Measurements from ENCODE around the gene TUBB4B.

The TUBB4B gene

DNA sequence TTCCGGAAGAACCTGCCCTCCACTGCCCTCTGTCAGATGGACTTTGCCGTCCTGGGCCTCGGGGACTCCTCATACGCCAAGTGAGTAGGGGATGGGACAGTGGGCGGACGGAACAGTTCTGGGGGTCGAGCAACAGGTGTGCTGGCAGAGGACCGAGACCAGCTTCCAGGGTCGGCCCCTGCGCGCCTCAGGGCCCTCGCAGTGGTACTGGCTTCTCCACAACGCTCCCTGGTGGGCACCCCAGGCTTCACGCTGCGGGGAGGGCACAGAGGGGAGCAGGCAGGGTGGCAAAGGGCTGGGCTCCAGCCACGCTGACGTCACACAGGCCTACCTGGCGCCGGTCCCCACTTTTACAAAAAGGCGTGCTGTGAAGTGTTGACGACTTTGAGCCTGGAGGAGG lies 28.6 kb upstream of the TUBB4B start:
- DNase-seq (ENCODE audit: low spot score) = no peak

GRCh38 chr9:137213160-137214060 lies 27.7 kb upstream of the TUBB4B start:
- no peak for DNase-seq (ENCODE audit: low spot score)

DNA sequence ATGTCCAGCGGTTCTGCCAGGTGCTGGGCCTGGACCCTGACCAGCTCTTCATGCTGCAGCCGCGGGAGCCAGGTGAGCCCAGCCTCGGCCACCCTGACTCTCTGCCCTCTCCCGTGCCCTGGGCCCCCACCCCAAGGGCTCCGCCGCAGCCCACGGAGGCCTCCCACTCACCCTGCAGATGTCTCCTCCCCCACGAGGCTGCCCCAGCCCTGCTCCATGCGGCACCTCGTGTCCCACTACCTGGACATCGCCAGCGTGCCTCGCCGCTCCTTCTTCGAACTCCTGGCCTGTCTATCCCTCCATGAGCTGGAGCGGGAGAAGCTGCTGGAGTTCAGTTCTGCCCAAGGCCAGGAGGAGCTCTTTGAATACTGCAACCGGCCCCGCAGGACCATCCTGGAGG lies 26.5 kb upstream of the TUBB4B start:
- no peak for DNase-seq (ENCODE audit: low spot score)

- no peak for DNase-seq (ENCODE audit: low spot score)
Measured at GRCh38 chr9:137215196-137215986, 25.7 kb upstream of the TUBB4B start.

- DNase-seq (ENCODE audit: low spot score) = no peak
Measured at GRCh38 chr9:137216188-137216965, 24.7 kb upstream of the TUBB4B start.

DNA sequence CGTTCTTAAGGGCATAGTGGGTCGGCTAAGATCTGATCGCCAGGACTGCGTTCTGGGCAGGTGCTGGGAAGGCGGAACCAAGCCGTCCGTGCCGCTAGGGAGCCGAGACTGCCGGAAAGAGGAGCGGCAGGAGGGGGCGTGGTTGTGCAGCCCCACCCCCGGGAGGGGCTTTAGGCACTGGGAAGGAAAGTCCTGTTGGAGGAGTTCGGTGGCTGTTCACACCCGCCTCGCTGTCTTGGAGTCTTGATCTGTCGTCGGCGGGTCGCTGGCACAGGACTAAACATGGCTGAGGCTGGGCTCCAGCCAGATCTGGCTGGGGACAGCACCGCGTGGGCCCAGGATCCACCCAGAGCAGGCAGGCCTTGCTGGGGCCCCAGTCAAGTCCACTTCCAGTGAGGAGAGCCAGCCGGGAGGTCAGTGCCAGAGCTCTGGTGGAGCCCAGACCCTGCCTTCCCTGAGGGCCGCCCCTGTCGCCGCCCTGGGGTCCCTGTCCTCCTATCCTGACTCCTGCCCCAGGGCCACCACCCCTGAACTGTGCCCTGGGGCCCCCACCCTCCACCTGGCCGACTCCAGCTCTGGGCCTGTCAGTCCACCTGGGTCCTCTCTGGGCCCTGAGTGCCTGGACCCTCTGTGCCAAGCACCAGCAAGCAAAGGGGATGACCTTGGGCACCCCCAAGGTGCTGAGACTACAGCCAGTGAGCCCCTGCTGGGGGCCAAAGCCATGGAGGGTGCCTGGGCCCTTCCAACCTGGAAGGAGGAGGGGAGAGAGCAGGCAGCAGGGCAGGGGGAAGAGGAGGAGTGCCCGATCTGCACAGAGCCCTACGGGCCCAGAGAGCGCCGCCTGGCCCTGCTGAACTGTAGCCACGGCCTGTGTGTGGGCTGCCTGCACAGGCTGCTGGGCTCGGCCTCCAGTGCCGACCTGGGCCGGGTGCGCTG lies 23.5 kb upstream of the TUBB4B start:
- DNase-seq (ENCODE audit: low spot score) = no peak

DNA sequence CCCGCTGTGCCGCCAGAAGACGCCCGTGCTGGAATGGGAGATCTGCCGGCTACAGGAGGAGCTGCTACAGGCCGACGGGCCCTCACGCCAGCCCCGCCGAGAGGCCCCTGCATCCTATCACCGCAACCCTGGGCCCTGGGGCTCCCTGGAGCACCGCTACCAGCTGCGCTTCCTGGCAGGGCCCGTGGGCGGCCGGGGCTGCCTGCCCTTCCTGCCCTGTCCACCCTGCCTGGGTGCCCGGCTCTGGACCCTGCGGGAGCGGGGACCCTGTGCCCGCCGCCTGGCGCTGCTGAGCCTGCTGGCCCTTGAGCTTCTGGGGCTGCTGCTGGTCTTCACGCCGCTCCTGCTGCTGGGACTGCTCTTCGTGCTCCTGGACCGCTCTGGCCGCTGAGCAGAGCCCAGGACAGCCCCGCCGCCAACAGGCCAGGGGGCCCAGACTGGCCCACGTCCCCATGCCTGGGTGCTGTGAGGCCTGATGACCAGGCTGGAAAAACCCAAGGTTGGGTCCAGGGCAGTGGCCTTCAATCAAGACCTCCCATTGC lies 22.8 kb upstream of the TUBB4B start:
- DNase-seq (ENCODE audit: low spot score) = no peak

DNA sequence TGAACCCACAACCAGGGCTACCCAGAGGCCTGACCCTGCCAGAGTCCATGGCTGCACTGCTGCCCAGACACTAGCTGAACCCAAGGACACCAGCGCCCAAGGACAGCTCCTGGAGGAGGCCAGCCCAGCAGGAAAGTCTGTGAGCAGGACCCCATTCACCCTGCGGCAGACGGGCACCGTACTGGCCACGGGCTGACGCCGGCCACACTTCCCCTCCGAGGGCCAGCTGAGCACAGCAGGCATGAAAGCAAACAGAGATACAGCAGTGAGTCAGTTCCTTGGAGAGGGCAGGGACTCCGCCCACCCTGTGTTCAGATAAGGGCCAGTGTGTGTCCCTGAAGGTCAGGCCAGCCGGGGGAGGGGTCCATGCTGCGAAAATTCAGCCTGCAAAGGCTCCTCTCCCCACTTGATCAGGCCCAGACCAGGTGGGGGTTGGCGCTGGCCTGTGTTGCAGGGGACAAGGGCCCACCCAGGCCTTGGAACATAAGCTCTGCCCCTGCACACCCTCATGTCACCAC lies 22.3 kb upstream of the TUBB4B start:
- DNase-seq (ENCODE audit: low spot score) = no peak

- no peak for DNase-seq (ENCODE audit: low spot score)
Measured at GRCh38 chr9:137219757-137220316, 21.2 kb upstream of the TUBB4B start.

DNA sequence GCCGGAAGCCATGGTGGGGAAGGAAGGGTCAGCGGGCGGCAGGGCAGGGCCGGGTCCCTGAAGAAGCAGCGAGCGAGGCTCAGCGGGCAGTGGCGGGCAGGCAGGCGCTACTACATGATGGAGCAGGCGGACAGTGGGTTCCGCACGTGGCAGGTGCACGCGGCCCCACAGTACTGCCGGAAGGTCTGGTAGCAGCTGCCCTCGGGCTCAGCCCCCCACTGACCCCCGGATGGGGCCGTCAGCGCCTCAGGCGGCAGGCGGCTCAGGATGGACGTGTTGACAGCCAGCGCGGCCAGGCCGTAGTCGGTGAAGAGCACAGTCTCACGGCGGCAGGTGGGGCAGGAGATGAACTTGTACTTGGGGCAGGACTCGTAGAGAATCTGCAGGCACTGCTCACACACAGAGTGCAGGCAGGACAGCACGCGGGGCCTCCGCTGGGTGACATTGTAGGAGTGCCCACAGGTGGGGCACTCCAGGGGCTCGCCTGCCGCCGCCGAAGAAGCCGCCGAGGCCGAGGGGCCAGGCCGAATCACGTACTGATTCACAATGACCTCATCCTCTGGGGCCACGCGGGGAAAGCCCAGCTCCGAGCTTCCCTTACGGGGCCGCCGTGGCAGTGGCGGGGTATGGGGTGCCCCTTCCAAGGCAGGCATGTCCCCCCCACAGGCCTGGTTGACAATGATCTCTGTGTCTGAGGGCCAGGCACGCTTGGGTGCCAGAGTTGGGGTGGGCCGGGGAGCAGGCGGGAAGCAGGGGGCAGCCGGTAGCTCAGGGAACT lies 20.6 kb upstream of the TUBB4B start:
- DNase-seq (ENCODE audit: low spot score) = no peak

DNA sequence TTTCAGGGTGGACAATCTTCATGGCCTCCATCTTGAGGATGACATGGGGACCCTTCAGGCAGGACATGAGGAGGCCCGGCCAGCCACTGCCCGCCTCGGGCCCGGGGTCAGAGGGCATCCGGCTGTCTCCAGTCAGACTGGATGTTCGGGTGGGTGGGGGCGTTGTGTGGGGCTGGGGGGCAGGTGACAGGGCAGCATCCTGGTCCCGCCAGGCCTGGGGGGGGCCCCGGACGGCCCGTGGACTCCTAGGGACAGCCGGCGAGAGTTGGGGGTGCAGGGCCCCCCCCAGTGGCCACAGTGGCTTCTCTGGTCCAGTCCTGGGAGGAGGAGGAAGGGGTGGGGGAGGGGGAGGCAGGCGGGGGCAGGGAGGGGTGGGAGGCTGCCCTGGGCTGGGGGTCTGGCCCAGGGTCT lies 20.0 kb upstream of the TUBB4B start:
- DNase-seq (ENCODE audit: low spot score) = no peak

DNA sequence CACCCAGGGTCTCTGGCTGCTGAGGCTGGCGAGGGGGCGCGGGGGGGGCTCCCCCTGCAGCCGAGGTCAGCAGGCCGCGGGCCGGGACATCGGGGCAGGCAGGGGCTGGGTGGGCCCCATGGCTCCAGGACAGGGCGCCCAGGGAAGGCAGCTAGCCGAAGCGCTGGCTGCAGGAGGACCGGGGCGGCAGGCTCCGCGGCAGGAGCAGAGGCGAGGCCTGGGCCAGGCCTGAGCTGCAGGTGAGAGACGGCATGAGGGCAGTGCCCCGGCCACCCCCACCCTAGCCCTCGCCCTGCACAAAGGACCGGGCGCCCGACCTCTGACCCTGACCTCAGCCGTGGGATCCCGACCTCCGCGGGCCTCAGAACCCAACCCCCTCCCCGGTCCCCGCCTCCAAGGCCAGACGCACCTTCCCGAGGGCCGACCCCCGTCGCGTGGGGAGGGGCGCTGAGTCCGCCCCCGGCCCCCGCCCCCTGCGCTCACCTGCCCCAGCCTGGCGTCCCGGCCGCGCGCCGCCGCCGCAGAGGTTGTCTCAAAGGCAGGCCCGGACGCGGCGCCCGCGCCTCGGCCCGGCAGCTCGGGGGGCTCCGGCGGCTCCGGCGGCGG lies 19.5 kb upstream of the TUBB4B start:
- DNase-seq (ENCODE audit: low spot score) = no peak

DNA sequence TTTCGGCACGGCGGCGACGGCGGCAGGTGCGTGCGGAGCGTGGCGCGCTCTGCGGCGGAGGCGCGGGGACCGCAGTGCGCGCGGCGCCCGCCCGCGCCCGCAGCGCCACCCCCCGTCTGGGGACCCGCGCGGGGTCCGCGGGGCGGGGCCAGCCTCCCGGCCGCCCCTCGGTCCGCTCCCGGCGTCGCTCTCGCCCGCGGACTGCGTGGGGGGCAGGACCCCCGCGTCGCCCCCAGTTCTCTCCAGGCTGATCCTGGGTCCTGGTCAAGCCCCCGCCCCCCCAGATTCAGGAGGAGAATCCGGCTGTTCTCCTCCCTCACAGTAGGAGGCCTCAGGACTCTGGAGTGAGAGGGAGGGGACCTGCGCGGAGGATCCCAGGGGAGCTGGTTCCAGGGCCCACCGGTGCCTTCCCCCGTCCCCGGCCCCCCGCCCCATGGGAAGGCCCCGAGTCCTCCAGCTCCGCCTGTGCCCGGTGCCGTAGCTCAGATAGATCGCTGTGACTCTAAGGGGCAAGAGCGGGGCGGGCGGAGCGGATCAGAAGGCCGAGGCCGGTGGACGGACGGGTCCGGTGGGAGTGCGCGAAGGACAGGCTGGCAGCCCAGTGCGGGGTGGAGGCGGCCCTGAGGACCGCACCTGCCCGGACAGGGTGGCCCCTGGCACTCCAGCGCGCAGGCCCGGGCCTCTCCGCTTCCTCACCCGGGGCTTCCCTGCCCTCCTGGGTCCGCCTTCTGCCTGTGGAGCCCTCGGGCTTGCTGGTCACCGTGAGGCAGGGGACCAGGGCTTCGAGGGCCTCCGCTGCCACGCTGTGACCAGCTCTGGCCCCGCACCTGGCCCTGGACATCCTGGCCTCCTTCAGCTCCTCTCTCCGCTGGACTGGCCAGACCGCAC lies 18.7 kb upstream of the TUBB4B start, which contains the start of gene RNF208:
RNF208 (minus strand) TSS at position 51 of the 888 bp plus-strand sequence. CDS start 1,028 bp downstream, outside the sequence.
- DNase-seq (ENCODE audit: low spot score) = no peak

DNA sequence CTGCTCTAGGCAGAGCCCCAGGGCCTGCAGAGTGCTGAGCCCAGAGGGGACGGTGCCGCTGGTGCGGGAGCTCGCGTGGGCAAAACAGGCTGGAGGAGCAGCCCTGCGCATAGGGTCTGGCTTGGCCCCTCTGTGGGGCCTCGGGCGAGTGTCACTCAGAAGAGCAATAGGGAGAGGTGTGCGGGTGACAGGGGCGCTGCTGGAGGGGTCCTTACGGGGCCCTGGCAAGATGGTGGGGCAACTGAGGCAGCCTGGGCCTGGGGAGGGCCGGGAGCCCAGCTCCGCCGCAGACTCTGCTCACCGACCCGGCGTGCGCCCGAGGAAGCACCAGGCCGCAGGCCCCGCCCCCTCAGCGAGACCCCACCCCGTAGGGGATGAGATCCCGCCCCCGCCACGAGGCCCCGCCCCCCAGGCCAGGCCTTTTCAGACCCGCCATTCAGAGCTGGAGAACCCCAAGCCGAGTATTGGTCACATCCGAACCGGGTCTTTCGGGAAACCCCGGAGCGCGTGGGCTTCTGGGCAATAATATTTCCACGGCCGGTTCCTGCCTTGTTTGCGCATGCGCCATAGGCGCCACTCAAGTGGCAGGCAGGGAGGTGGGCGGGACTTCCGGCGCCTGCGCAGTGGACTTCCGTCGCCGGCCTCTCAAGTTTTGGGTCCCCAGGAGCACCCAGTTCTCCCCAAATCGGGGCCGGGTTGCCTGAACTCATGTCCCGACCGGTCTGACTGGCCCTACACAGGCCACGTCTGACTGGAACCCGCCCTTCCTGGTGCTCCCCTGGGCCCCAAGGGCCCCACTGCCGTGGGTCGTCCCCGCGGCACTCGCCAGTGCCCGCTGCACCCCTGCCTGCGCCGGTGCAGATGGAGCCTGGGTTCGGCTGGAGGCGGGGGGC lies 17.8 kb upstream of the TUBB4B start:
- peak; percentile 97 for DNase-seq (ENCODE audit: low spot score)

GRCh38 chr9:137224830-137225694 lies 16.0 kb upstream of the TUBB4B start, which contains the start of gene CYSRT1:
Gene CYSRT1 (plus strand): TSS chr9:137225174. CDS start chr9:137225622, 448 bp downstream.
- no peak for DNase-seq (ENCODE audit: low spot score)
